Colonic mucosa (tissue), 4 donors: ENCODE measurements around the gene LRRC7. TPM values are rescaled to one million over a fixed set of nuclear protein-coding genes. Genes with fewer than 3 reads are reported as not detected.

Experiments used
- DNase-seq: peaks from one replicate; pipeline ENCODE4 v3.0.0-alpha.2; 2020
- H3K27ac ChIP-seq: fragments of 200-600 bp; one replicate; pipeline ENCODE4 v1.8.0; 2021
- H3K27me3 ChIP-seq: fragments of 200-600 bp; one replicate; pipeline ENCODE4 v1.8.0; 2021
- H3K36me3 ChIP-seq: fragments of 200-600 bp; one replicate; pipeline ENCODE4 v1.8.0; 2021
- H3K4me1 ChIP-seq: fragments of 200-600 bp; one replicate; pipeline ENCODE4 v1.8.0; 2021; ENCODE audit warnings: mild to moderate bottlenecking
- H3K4me3 ChIP-seq: fragments of 200-600 bp; one replicate; pipeline ENCODE4 v1.8.0; 2021
- H3K9ac ChIP-seq, 2 donors: one replicate each; pipeline ENCODE4 v1.7.0; 2013; ENCODE audit warnings: control low read depth in 2 of 2, low read depth in 2 of 2, low read length in 2 of 2
- H3K9me3 ChIP-seq: fragments of 200-600 bp; one replicate; pipeline ENCODE4 v1.8.0; 2021
- CTCF ChIP-seq: fragments of 200-600 bp; IDR thresholded peaks from one replicate; pipeline ENCODE4 v1.8.0; 2022; ENCODE audit warnings: antibody characterized with exemption, mild to moderate bottlenecking
- intact Hi-C: fragments of 100-400 bp; cut with DNase I; formaldehyde crosslinking; loops from one replicate; pipeline ENCODE4 v1.14.1; 2022
- total RNA-seq, 2 donors: library from RNA; stranded (reverse); fragmentation: NEBNext Ultra II Directional in 1 of 2; extraction: Animal tissue kit (Norgen Biotek cat#: 25700) in 1 of 2; gene quantifications; one replicate each; pipeline ENCODE4 v1.2.1, GENCODE V29; 2021
- donor health status: healthy.
- donor health status: DM: no; HTN: no; CAD: no.
- donor health status: DM: no; HTN: no; CAD: no.

Gene LRRC7
- total RNA-seq, 2 donors from 2014 or later, result 0.21 to 0.22 TPM

- Histone ChIP-seq H3K9me3 (no peaks in the 10 kb centered on the region), H3K27ac (no peak overlapping the region), H3K36me3 (no peaks in the 10 kb centered on the region), H3K9ac (no peak overlapping the region), H3K4me1 (no peaks in the 10 kb centered on the region), H3K4me3 (no peak overlapping the region), H3K27me3 (no peaks in the 10 kb centered on the region)
- no peak for TF ChIP-seq CTCF
- DNase-seq, result no peak
- intact Hi-C loops, result no loop called here
These were observed 533.5 kb downstream of the LRRC7 start for GRCh38 chr1:70101231-70101630.

- Histone ChIP-seq H3K27ac (no peak overlapping the region), H3K27me3 (no peaks in the 10 kb centered on the region), H3K4me1 (no peaks in the 10 kb centered on the region), H3K9ac (no peak overlapping the region), H3K36me3 (no peaks in the 10 kb centered on the region), H3K9me3 (no peaks in the 10 kb centered on the region), H3K4me3 (no peak overlapping the region)
- DNase-seq, result no peak
- intact Hi-C loops, result no loop called here
- TF ChIP-seq CTCF, result no peak
These were observed 534.1 kb downstream of the LRRC7 start for GRCh38 chr1:70101774-70102173.

- Histone ChIP-seq H3K9me3 (no peaks in the 10 kb centered on the region), H3K4me3 (no peak overlapping the region), H3K4me1 (no peaks in the 10 kb centered on the region), H3K27me3 (no peaks in the 10 kb centered on the region), H3K9ac (no peak overlapping the region), H3K36me3 (no peaks in the 10 kb centered on the region), H3K27ac (no peak overlapping the region)
- no peak for DNase-seq
- intact Hi-C loops, result no loop called here
- no peak for TF ChIP-seq CTCF
These were observed 536.0 kb downstream of the LRRC7 start for GRCh38 chr1:70103770-70104169.

- Histone ChIP-seq H3K4me3 (no peak overlapping the region), H3K9ac (no peak overlapping the region), H3K27ac (no peak overlapping the region), H3K36me3 (no peaks in the 10 kb centered on the region), H3K9me3 (no peaks in the 10 kb centered on the region), H3K27me3 (no peaks in the 10 kb centered on the region), H3K4me1 (no peaks in the 10 kb centered on the region)
- DNase-seq, result no peak
- intact Hi-C loops, result no loop called here
- TF ChIP-seq CTCF, result no peak
These were observed 541.5 kb downstream of the LRRC7 start for GRCh38 chr1:70109241-70109640.

GRCh38 chr1:70112838-70113237, 545.1 kb downstream of the LRRC7 start:
- no peak for TF ChIP-seq CTCF
- no peak for DNase-seq

GRCh38 chr1:70115315-70115714, 547.6 kb downstream of the LRRC7 start:
- TF ChIP-seq CTCF, result no peak
- DNase-seq, result no peak
- intact Hi-C loops, result no loop called here
- H3K4me3 ChIP-seq, result no peak overlapping the region
- no peak overlapping the region for H3K27ac ChIP-seq
- H3K27me3 ChIP-seq, result no peaks in the 10 kb centered on the region
- no peaks in the 10 kb centered on the region for H3K9me3 ChIP-seq
- no peak overlapping the region for H3K9ac ChIP-seq
- no peaks in the 10 kb centered on the region for H3K4me1 ChIP-seq
- no peaks in the 10 kb centered on the region for H3K36me3 ChIP-seq

More at GRCh38 chr1:70112838-70113237, 545.1 kb downstream of the LRRC7 start:
- Histone ChIP-seq H3K4me3 (no peak overlapping the region), H3K27ac (no peak overlapping the region), H3K27me3 (no peaks in the 10 kb centered on the region), H3K9me3 (no peaks in the 10 kb centered on the region), H3K9ac (no peak overlapping the region), H3K4me1 (no peaks in the 10 kb centered on the region), H3K36me3 (no peaks in the 10 kb centered on the region)
- intact Hi-C loops, result no loop called here
